Measurements from ENCODE around the gene HOXA7.

DNA sequence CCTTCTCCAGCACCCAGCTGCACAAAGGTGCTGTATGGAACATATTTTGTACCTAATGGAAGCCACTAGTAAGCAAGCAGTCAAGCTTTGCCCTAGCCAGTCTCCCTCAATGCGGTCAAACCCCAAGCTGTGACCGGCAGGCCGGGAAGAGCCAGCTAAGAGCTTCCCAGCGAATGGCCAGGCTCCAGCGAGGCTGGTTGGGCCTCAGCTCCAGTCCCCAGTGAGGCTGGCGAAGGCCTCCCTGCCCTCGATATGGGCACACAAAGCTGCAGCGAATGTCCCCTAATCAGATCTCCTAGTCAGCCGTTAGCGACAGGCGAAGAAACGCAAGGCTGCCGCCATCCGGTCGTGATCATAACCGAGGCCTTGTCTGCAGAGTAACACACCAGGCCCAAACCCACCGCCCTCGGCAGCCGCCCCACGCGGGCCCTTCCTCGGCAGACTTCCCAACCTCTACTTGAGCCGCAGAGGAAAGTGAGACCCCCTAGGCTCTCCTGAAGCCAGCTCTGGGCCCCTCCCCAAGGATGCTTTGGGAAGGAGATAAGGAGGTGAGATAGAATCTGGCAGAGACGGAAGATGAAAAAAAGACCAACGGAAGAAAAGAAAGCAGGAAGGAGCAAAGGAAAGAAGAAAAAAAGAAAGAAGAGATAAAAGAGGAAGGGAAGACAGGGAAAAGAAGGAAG, 11.9 kb upstream of the HOXA7 start:
- TF ChIP-seq, protein P1, sequence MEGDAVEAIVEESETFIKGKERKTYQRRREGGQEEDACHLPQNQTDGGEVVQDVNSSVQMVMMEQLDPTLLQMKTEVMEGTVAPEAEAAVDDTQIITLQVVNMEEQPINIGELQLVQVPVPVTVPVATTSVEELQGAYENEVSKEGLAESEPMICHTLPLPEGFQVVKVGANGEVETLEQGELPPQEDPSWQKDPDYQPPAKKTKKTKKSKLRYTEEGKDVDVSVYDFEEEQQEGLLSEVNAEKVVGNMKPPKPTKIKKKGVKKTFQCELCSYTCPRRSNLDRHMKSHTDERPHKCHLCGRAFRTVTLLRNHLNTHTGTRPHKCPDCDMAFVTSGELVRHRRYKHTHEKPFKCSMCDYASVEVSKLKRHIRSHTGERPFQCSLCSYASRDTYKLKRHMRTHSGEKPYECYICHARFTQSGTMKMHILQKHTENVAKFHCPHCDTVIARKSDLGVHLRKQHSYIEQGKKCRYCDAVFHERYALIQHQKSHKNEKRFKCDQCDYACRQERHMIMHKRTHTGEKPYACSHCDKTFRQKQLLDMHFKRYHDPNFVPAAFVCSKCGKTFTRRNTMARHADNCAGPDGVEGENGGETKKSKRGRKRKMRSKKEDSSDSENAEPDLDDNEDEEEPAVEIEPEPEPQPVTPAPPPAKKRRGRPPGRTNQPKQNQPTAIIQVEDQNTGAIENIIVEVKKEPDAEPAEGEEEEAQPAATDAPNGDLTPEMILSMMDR (IDR thresholded peaks at IDR 0.05) = no peak
- no peak for TF ChIP-seq POLR2A (IDR thresholded peaks at IDR 0.05)
